Skeletal muscle tissue (tissue), 4 donors: Measurements from ENCODE around the gene VGLL1. TPM values are rescaled to one million over a fixed set of nuclear protein-coding genes. Genes with fewer than 3 reads are reported as not detected.

Source experiments
- H3K27ac ChIP-seq: one replicate; pipeline ENCODE4 v1.7.0; 2013; ENCODE audit warnings: mild to moderate bottlenecking, low read depth, low read length, inconsistent platforms
- H3K27me3 ChIP-seq, 3 donors: one replicate each; pipeline ENCODE4 v1.7.0; 2013; ENCODE audit warnings: low read length in 3 of 3; ENCODE audit not compliant: control insufficient read depth in 3 of 3, insufficient read depth in 3 of 3
- H3K36me3 ChIP-seq, 3 donors: one replicate each; pipeline ENCODE4 v1.7.0; 2013; ENCODE audit warnings: low read length in 3 of 3; ENCODE audit not compliant: control insufficient read depth in 3 of 3, insufficient read depth in 3 of 3
- H3K4me1 ChIP-seq, 3 donors: one replicate each; pipeline ENCODE4 v1.7.0; 2013; ENCODE audit warnings: low read length in 3 of 3, mild to moderate bottlenecking in 3 of 3; ENCODE audit not compliant: control insufficient read depth in 3 of 3, insufficient read depth in 3 of 3
- H3K4me3 ChIP-seq, 3 donors: one replicate each; pipeline ENCODE4 v1.7.0; 2013; ENCODE audit warnings: low read length in 3 of 3
- H3K9ac ChIP-seq, 3 donors: one replicate each; pipeline ENCODE4 v1.7.0; 2013; ENCODE audit warnings: low read length in 3 of 3, mild to moderate bottlenecking in 3 of 3, moderate library complexity in 2 of 3, low read depth in 1 of 3
- H3K9me3 ChIP-seq, 3 donors: one replicate each; pipeline ENCODE4 v1.7.0; 2013; ENCODE audit warnings: low read length in 3 of 3; ENCODE audit not compliant: control insufficient read depth in 3 of 3
- total RNA-seq: library from RNA; depleted of rRNA; stranded (reverse); fragments of >200 nt; gene quantifications from one replicate; pipeline ENCODE4 v1.2.3, GENCODE V29; 2014
- donor health status: Osteomylitis.

VGLL1 gene
- total RNA-seq, 1 donor from 2014 or later, result not detected

- Histone ChIP-seq H3K27ac (no peak overlapping the region), H3K9ac (no peak overlapping the region), H3K36me3 (no peaks in the 10 kb centered on the region), H3K4me3 (no peak overlapping the region), H3K4me1 (no peaks in the 10 kb centered on the region), H3K9me3 (no peaks in the 10 kb centered on the region), H3K27me3 (peaks cover 0 to 4% (median 0%) of the 10 kb centered on the region in 3 donors)
These were observed 12.9 kb upstream of the VGLL1 start for GRCh38 chrX:136519069-136519468.

- Histone ChIP-seq H3K36me3 (no peaks in the 10 kb centered on the region), H3K4me1 (peaks cover 5 to 15% (median 12%) of the 10 kb centered on the region in 3 donors), H3K27ac (no peak overlapping the region), H3K27me3 (peaks cover 0 to 4% (median 0%) of the 10 kb centered on the region in 3 donors), H3K9ac (no peak overlapping the region), H3K4me3 (no peak overlapping the region), H3K9me3 (no peaks in the 10 kb centered on the region)
These were observed 8.2 kb upstream of the VGLL1 start for GRCh38 chrX:136523770-136524169.

- no peaks in the 10 kb centered on the region for H3K9me3 ChIP-seq
- H3K27ac ChIP-seq, result peak overlapping the region; percentile 59
- H3K9ac ChIP-seq, result peak overlapping the region in 1 of 3 donors; percentile 25
- H3K4me3 ChIP-seq, result peak overlapping the region in 1 of 3 donors; percentile 13
- H3K36me3 ChIP-seq, result no peaks in the 10 kb centered on the region
- peaks cover 0 to 4% (median 0%) of the 10 kb centered on the region in 3 donors for H3K27me3 ChIP-seq
- H3K4me1 ChIP-seq, result peaks cover 5 to 15% (median 12%) of the 10 kb centered on the region in 3 donors
These were observed 6.0 kb upstream of the VGLL1 start for GRCh38 chrX:136525738-136526606.

- Histone ChIP-seq H3K9me3 (no peaks in the 10 kb centered on the region), H3K9ac (no peak overlapping the region), H3K27ac (no peak overlapping the region), H3K36me3 (no peaks in the 10 kb centered on the region), H3K4me3 (no peak overlapping the region), H3K4me1 (peaks cover 5 to 15% (median 12%) of the 10 kb centered on the region in 3 donors), H3K27me3 (no peaks in the 10 kb centered on the region)
These were observed 3.2 kb upstream of the VGLL1 start for GRCh38 chrX:136528645-136529315.

GRCh38 chrX:136529795-136530194 is 2.2 kb upstream of the VGLL1 start:
- Histone ChIP-seq H3K9ac (no peak overlapping the region), H3K36me3 (no peaks in the 10 kb centered on the region), H3K4me3 (no peak overlapping the region), H3K9me3 (no peaks in the 10 kb centered on the region), H3K4me1 (peaks cover 5 to 15% (median 12%) of the 10 kb centered on the region in 3 donors), H3K27me3 (no peaks in the 10 kb centered on the region), H3K27ac (no peak overlapping the region)

GRCh38 chrX:136534131-136534530 is 2.1 kb downstream of the VGLL1 start:
- Histone ChIP-seq H3K4me1 (no peaks in the 10 kb centered on the region), H3K27ac (no peak overlapping the region), H3K4me3 (no peak overlapping the region), H3K27me3 (no peaks in the 10 kb centered on the region), H3K36me3 (no peaks in the 10 kb centered on the region), H3K9me3 (no peaks in the 10 kb centered on the region), H3K9ac (no peak overlapping the region)

- no peaks in the 10 kb centered on the region for H3K4me1 ChIP-seq
- no peaks in the 10 kb centered on the region for H3K36me3 ChIP-seq
- H3K9me3 ChIP-seq, result no peaks in the 10 kb centered on the region
- no peak overlapping the region for H3K9ac ChIP-seq
- H3K27ac ChIP-seq, result no peak overlapping the region
- no peak overlapping the region for H3K4me3 ChIP-seq
- H3K27me3 ChIP-seq, result peaks cover 0 to 10% (median 0%) of the 10 kb centered on the region in 3 donors
These were observed 6.8 kb downstream of the VGLL1 start for GRCh38 chrX:136538811-136539210.

- no peak overlapping the region for H3K9ac ChIP-seq
- peaks cover 0 to 10% (median 0%) of the 10 kb centered on the region in 3 donors for H3K27me3 ChIP-seq
- H3K27ac ChIP-seq, result no peak overlapping the region
- H3K9me3 ChIP-seq, result no peaks in the 10 kb centered on the region
- H3K36me3 ChIP-seq, result no peaks in the 10 kb centered on the region
- no peak overlapping the region for H3K4me3 ChIP-seq
- H3K4me1 ChIP-seq, result no peaks in the 10 kb centered on the region
These were observed 8.2 kb downstream of the VGLL1 start for GRCh38 chrX:136540226-136540625.

GRCh38 chrX:136541294-136541693 is 9.3 kb downstream of the VGLL1 start:
- no peak overlapping the region for H3K27ac ChIP-seq
- H3K4me3 ChIP-seq, result no peak overlapping the region
- H3K36me3 ChIP-seq, result no peaks in the 10 kb centered on the region
- H3K9me3 ChIP-seq, result no peaks in the 10 kb centered on the region
- no peaks in the 10 kb centered on the region for H3K4me1 ChIP-seq
- H3K27me3 ChIP-seq, result peaks cover 0 to 10% (median 0%) of the 10 kb centered on the region in 3 donors
- no peak overlapping the region for H3K9ac ChIP-seq

- Histone ChIP-seq H3K4me3 (no peak overlapping the region), H3K9me3 (no peaks in the 10 kb centered on the region), H3K4me1 (no peaks in the 10 kb centered on the region), H3K36me3 (no peaks in the 10 kb centered on the region), H3K9ac (no peak overlapping the region), H3K27ac (no peak overlapping the region), H3K27me3 (peaks cover 0 to 10% (median 0%) of the 10 kb centered on the region in 3 donors)
These were observed 10.3 kb downstream of the VGLL1 start for GRCh38 chrX:136542281-136542680.
